GM18508 (cell line): ENCODE results near the gene MKNK2.

Experiments
- ATAC-seq: cut with Tn5 transposase; IDR thresholded peaks from one replicate; pipeline ENCODE4 v1.9.1; 2021; ENCODE audit warnings: moderate number of reproducible peaks; ENCODE audit not compliant: insufficient read depth, unreplicated experiment

Gene MKNK2

DNA sequence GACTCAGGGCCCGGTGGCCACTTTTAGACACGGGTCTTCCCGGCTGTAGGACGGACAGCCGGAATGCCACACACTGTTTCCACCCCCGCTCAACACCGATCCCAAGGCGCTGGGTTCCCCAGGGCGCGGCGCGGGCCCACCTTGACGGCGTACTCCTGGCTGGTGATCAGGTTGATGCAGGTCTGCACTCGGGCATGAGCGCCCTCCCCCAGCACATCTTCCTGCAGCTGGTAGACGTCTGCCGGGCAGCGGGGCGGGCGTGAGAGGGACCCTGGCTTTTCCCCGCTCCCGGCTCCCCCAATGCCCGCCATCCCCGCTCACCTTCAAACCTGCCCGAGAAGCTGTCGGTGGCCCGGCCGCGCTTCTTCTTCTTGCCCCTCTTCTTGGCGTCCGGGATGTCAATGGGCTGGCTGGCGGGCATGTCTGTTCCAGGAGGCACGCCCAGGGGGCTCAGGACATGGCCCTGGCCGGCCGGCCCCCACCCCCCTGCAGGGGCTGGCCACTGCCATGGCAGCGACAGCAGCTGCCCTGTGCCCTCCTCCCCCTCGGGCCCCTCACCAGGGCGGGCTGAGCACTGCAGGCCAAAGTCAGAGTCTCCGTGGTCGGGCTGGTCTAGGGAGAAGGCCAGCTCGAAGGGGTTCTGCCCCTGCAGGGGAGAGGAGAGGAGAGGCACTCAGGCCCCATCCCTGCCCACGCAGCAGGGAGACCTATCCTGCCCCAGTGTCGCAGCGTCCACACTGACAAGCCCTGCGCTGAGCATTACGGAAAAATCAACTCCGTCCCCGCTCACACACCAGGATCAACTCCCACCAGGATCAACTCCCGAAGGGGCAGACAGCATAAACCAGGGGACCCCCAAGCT lies 4.8 kb downstream of the MKNK2 start:
- no peak for ATAC-seq

DNA sequence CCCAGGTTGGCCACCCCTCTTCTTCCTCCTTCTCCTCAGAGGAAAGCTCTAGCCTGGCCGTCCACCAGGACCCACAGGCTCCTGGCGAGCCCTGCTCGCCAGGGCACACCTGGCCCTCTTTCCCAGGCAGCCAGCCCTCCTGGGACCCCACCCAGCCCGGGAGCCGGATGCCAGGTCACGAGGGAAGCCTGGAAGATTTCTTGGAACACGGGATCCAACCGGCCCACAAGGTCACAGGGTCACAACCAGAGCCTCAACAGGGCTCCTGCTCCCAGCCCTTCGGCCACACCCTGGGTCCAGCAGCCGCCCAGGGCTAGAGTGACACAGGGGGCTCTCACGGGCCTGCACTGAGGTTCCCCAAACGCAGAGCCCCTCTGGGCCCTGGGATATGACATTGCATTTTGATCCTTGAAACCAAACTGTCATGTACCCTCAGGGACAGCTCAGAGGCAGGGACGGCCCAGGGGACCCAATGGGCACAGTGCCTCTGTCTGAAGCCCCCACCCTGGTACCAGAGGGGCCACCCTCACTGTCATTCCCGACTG lies 5.5 kb downstream of the MKNK2 start:
- no peak for ATAC-seq

GRCh38 chr19:2044709-2045500 lies 6.1 kb downstream of the MKNK2 start:
- no peak for ATAC-seq

DNA sequence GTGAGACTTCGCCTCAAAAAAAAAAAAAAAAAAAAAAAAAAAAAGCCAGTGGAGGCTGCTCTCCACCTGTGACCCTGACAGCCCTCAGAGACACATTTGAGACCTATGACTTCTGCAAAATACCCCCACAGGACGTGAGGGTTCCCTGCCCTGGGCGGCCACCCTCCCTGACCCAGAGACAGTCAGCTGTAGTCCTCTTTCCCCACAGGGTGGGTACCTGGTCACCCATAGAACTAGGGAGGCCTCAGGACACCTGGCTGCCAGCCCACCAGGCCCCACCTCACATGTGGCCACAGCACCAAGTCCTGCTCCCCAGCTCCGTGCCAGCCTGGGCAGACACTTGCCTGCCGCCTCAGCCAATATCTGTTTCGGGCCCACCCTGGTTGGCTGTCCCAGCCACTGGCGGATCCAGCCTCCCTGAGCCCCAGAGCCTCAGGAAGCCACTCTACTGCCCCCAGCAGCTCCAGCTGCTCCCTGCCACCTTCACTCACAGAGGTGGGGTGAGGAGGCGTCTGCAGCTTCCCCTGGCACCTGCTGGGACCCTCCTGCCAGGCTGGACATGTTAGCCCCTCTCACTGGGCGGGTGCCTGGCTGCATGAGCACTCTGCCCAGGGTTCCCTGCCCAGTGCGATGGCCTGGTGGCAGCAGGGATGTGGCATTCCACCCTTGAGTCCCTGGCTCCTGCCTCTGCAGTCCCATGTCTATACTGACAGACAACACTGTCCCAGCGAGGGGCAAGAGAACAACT lies 6.9 kb downstream of the MKNK2 start:
- ATAC-seq = no peak

DNA sequence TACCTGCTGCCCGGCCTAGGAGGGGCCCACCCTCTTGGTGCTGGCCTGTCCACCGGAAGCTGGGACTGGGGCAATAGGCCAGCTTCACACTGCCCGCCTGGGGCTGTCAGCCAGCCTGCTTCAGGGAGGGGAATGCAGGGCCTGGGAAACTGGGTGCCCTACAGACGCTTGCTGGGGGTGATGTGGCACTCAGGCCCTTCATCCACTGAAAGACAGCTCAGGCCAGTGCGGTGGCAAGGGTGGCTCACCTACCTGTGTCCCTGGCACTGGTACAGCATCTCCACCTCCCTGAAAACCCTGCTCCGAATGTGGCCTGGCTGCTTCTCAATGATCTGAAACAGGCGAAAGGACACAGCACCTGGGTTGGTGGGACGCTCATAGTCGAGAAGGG lies 7.8 kb downstream of the MKNK2 start:
- ATAC-seq = no peak

- ATAC-seq = no peak
Observed at GRCh38 chr19:2042485-2043250, 8.4 kb downstream of the MKNK2 start.

- no peak for ATAC-seq
Observed at GRCh38 chr19:2041683-2042484, 9.2 kb downstream of the MKNK2 start.

GRCh38 chr19:2041433-2041682 lies 9.7 kb downstream of the MKNK2 start:
- ATAC-seq = no peak

DNA sequence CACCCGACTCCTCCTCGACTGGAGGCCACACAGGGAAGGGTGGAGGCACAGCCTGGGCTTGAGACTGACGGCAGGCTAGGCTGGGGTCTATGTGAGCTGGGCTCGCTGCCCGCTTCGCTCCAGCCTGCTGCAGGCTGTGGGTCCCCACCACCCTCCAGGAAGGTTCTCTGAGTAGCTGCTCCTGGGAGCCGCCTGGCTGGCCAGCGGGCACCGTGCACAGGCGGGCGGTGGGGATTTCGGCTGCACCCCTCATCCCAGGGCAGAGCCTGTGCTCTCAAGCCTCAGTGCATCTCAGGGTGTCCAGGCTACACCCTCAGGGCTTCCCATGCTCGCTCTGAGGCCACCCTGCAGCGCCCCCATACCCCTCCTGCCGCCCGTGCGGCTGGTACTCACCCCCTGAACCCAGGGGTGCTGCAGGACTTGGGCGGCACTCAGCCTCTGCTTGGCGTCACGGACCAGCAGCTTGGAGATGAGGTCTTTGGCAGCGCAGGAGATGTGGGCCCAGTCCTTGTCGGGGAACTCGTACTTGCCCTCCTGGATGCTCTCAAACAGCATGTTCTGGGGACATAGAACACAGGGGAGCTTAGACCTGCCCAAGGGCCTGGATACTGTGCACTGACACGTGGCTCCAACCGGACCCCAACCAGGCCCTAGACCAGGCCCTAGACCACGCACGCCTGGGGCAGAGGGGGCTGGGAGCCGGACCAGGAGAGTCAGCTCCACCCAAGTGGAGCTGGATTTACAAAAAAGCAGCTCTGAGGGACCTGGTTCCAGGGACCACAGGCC lies 10.2 kb downstream of the MKNK2 start:
- ATAC-seq = no peak

DNA sequence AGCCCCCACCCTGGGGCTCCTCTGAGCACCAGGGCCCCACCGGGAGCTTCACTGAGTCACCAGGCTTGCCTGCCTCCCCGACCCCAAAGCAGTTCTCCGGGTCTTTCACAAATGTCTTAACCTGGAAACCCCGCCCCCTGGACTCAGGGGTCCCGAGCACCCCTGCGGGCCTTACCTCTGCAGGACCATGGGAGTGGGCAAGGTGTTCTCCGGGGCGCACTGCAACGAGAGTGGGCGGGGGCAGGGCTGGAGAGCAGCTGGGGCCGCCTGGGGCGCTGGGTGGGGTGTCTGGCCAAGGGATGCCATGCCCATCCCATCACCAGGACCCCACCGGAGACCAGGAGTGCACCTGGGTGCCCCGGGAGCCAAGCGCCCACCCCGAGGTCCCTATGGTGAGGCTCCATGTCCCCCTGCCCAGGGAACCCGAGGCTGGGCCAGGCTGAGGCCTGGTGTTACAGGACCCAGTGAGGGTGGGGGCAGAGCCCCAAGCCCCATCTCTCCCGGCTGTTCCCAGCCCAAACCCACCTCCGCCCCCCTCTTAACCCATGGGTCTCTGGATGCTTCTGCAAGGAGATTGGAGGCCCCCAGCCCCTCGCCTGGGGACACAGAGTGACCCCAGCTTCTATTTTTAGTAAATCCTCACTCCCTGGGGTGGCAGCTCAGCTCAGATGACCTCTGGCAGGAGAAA lies 10.9 kb downstream of the MKNK2 start:
- no peak for ATAC-seq

DNA sequence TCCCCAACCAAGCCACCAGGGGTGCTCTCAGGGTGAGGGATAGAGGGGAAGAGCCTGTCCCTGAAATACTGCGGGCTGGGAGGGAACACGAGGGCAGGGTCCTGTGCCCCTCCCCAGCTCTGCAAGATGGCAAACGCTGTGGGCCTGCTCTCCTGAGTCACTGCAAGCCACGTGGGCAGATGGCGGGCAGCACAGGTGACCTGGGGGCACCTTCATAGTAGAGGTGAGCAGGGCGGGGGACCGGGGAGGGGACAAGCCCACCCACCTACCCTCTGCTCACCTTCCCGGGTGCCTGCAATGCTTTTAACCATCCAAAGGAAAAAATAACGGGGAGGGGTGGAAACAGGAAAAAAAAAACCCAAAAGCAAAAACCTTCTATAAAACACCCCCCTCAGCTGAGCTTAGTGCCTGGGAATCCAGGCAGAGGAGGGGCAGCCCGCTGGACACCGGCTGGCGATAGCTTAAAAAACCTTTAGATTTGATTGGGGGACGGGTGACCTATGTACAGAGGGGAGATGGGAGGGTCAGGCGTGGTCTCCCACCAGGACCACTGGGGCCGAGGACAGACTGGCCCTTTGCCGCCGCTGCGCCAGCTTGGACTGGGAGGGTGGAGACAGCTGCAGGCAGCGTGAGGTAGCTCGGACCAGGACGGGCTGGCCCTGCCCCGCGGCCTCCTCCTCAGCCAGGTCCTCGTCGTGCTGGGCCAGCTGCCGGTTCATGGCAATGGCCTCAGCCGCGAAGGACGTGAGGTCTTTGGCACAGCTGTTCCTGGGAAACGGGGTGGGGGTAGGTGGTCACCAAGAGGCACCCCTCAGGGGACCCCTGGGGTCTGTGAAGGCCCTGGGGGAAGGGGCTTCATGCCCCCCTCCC lies 11.7 kb downstream of the MKNK2 start:
- no peak for ATAC-seq

GRCh38 chr19:2038284-2039088 lies 12.6 kb downstream of the MKNK2 start:
- ATAC-seq = no peak

DNA sequence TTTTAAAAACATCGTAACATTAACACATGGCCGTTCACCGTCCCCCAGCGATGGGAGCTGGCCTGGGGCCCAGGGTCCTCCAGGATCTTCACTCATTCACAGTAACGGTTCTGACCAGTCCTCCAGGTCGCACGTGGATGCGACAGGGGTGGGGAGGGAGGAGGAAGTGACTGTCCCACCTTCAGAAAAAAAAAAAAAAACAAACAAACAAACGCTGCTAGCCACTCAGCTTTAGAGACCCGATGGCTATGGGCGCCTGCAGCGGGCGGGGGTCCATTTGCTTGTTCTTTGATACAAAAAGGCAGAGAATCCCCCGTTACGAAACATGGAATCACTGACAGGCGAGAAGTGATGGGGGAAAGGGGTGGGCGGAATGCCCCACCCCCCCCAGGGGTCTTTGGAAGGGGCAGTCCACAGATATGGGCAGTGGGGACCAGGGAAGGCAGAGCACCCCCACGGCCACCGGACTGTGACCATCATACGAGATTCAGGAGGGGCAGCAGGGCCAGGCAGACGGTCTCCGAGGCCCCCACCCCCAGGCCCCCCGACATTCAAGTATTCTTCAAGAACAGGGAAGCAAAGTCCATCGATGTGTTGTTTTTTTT lies 13.3 kb downstream of the MKNK2 start:
- ATAC-seq = no peak

DNA sequence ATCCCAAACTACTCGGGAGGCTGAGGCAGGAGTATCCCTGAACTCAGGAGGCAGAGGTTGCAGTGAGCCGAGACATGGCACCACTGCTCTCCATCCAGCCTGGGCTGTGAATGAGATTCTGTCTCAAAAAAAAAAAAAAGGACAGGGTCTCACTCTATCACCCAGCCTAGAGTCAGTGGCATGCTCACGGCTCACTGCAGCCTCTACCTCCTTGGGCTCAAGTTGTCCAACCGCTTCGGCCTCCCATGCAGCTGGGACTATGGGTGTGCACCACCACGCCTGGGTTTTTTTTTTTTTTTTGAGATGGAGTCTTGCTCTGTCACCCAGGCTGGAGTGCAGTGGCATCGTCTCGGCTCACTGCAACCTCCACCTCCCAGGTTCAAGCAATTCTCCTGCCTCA lies 14.6 kb downstream of the MKNK2 start:
- ATAC-seq = no peak

- no peak for ATAC-seq
Observed at GRCh38 chr19:2035590-2035991, 15.5 kb downstream of the MKNK2 start.
